Measurements from ENCODE around the gene ENHO. TPM values are rescaled to one million over a fixed set of nuclear protein-coding genes. Genes with fewer than 3 reads are reported as not detected.
A peak's percentile ranks its signal among the peaks of the same experiment; 100 is the strongest.

ENHO gene
- total RNA-seq (2014; rRNA removed; shearing (Covaris generic)) = not detected in 2 replicates

- H3K27ac ChIP-seq = no peak within 1 kb of the TSS
- H3K4me3 ChIP-seq = peak within 1 kb of the TSS; percentile 12; the same call in 1 of the 2 replicates
- DNase-seq (ENCODE audit: low read depth in 1 of 2, low spot score in 2 of 2) = peak; percentile 63 to 69
- no peaks in the 10 kb centered on the region; the same call in 1 of the 2 replicates for H3K4me1 ChIP-seq (replicated peaks)
- no peaks in the 10 kb centered on the region for H3K9me3 ChIP-seq (replicated peaks)
- peaks cover 5% of the 10 kb centered on the region; the same call in 1 of the 2 replicates for H3K27me3 ChIP-seq (replicated peaks)
- H3K36me3 ChIP-seq = no peaks in the 10 kb centered on the region
Measured at GRCh38 chr9:34522971-34523797, at the start of gene ENHO. Gene ENHO (minus strand): TSS chr9:34522990. CDS start chr9:34521695, 1,295 bp downstream.

- DNase-seq (ENCODE audit: low read depth in 1 of 2, low spot score in 2 of 2) = no peak
- no peaks in the 10 kb centered on the region for H3K36me3 ChIP-seq
- H3K4me1 ChIP-seq (replicated peaks) = no peaks in the 10 kb centered on the region
- H3K27me3 ChIP-seq (replicated peaks) = no peaks in the 10 kb centered on the region
- no peaks in the 10 kb centered on the region for H3K9me3 ChIP-seq (replicated peaks)
- H3K27ac ChIP-seq = no peak overlapping the region
- H3K4me3 ChIP-seq = no peak overlapping the region
Measured at GRCh38 chr9:34572092-34572491, 49.3 kb upstream of the ENHO start.

- no peak for DNase-seq (ENCODE audit: low read depth in 1 of 2, low spot score in 2 of 2)
- Histone ChIP-seq H3K4me1 (replicated peaks) (no peaks in the 10 kb centered on the region), H3K27me3 (replicated peaks) (no peaks in the 10 kb centered on the region)
Measured at GRCh38 chr9:34571481-34571810, 48.7 kb upstream of the ENHO start.

GRCh38 chr9:34570809-34571480 is 48.2 kb upstream of the ENHO start:
- no peaks in the 10 kb centered on the region for H3K36me3 ChIP-seq
- no peaks in the 10 kb centered on the region for H3K9me3 ChIP-seq (replicated peaks)
- no peak overlapping the region for H3K27ac ChIP-seq
- no peaks in the 10 kb centered on the region for H3K4me1 ChIP-seq (replicated peaks)
- no peak overlapping the region for H3K4me3 ChIP-seq
- no peaks in the 10 kb centered on the region for H3K27me3 ChIP-seq (replicated peaks)
- no peak for DNase-seq (ENCODE audit: low read depth in 1 of 2, low spot score in 2 of 2)

More at GRCh38 chr9:34571481-34571810, 48.7 kb upstream of the ENHO start:
- H3K36me3 ChIP-seq = no peaks in the 10 kb centered on the region
- H3K4me3 ChIP-seq = no peak overlapping the region
- H3K27ac ChIP-seq = no peak overlapping the region
- no peaks in the 10 kb centered on the region for H3K9me3 ChIP-seq (replicated peaks)

- Histone ChIP-seq H3K27me3 (replicated peaks) (no peaks in the 10 kb centered on the region), H3K4me3 (no peak overlapping the region), H3K4me1 (replicated peaks) (no peaks in the 10 kb centered on the region), H3K36me3 (no peaks in the 10 kb centered on the region), H3K27ac (no peak overlapping the region), H3K9me3 (replicated peaks) (no peaks in the 10 kb centered on the region)
- DNase-seq (ENCODE audit: low read depth in 1 of 2, low spot score in 2 of 2) = no peak
Measured at GRCh38 chr9:34570376-34570775, 47.6 kb upstream of the ENHO start.

- Histone ChIP-seq H3K4me3 (no peak overlapping the region), H3K4me1 (replicated peaks) (no peaks in the 10 kb centered on the region), H3K9me3 (replicated peaks) (no peaks in the 10 kb centered on the region), H3K27me3 (replicated peaks) (no peaks in the 10 kb centered on the region), H3K27ac (no peak overlapping the region), H3K36me3 (no peaks in the 10 kb centered on the region)
- no peak for DNase-seq (ENCODE audit: low read depth in 1 of 2, low spot score in 2 of 2)
Measured at GRCh38 chr9:34568774-34569173, 46.0 kb upstream of the ENHO start.

GRCh38 chr9:34568133-34568532 is 45.3 kb upstream of the ENHO start:
- H3K9me3 ChIP-seq (replicated peaks) = no peaks in the 10 kb centered on the region
- no peaks in the 10 kb centered on the region for H3K4me1 ChIP-seq (replicated peaks)
- no peak overlapping the region for H3K27ac ChIP-seq
- no peaks in the 10 kb centered on the region for H3K27me3 ChIP-seq (replicated peaks)
- H3K4me3 ChIP-seq = no peak overlapping the region
- no peak for DNase-seq (ENCODE audit: low read depth in 1 of 2, low spot score in 2 of 2)
- H3K36me3 ChIP-seq = no peaks in the 10 kb centered on the region

GRCh38 chr9:34566972-34567371 is 44.2 kb upstream of the ENHO start:
- H3K9me3 ChIP-seq (replicated peaks) = no peaks in the 10 kb centered on the region
- no peaks in the 10 kb centered on the region for H3K4me1 ChIP-seq (replicated peaks)
- no peak overlapping the region for H3K27ac ChIP-seq
- H3K36me3 ChIP-seq = no peaks in the 10 kb centered on the region
- no peak for DNase-seq (ENCODE audit: low read depth in 1 of 2, low spot score in 2 of 2)
- no peak overlapping the region for H3K4me3 ChIP-seq
- no peaks in the 10 kb centered on the region for H3K27me3 ChIP-seq (replicated peaks)

- Histone ChIP-seq H3K4me3 (no peak overlapping the region), H3K9me3 (replicated peaks) (no peaks in the 10 kb centered on the region), H3K27ac (no peak overlapping the region), H3K27me3 (replicated peaks) (no peaks in the 10 kb centered on the region), H3K4me1 (replicated peaks) (no peaks in the 10 kb centered on the region), H3K36me3 (no peaks in the 10 kb centered on the region)
- no peak for DNase-seq (ENCODE audit: low read depth in 1 of 2, low spot score in 2 of 2)
Measured at GRCh38 chr9:34566322-34566721, 43.5 kb upstream of the ENHO start.

GRCh38 chr9:34565856-34566255 is 43.1 kb upstream of the ENHO start:
- H3K27me3 ChIP-seq (replicated peaks) = no peaks in the 10 kb centered on the region
- no peaks in the 10 kb centered on the region for H3K4me1 ChIP-seq (replicated peaks)
- H3K4me3 ChIP-seq = no peak overlapping the region
- no peaks in the 10 kb centered on the region for H3K9me3 ChIP-seq (replicated peaks)
- no peaks in the 10 kb centered on the region for H3K36me3 ChIP-seq
- no peak overlapping the region for H3K27ac ChIP-seq
- DNase-seq (ENCODE audit: low read depth in 1 of 2, low spot score in 2 of 2) = no peak

GRCh38 chr9:34564617-34565016 is 41.8 kb upstream of the ENHO start:
- Histone ChIP-seq H3K4me1 (replicated peaks) (no peaks in the 10 kb centered on the region), H3K36me3 (no peaks in the 10 kb centered on the region), H3K9me3 (replicated peaks) (no peaks in the 10 kb centered on the region), H3K27me3 (replicated peaks) (no peaks in the 10 kb centered on the region), H3K27ac (no peak overlapping the region), H3K4me3 (no peak overlapping the region)
- no peak for DNase-seq (ENCODE audit: low read depth in 1 of 2, low spot score in 2 of 2)

- H3K9me3 ChIP-seq (replicated peaks) = no peaks in the 10 kb centered on the region
- no peaks in the 10 kb centered on the region for H3K36me3 ChIP-seq
- no peaks in the 10 kb centered on the region for H3K4me1 ChIP-seq (replicated peaks)
- DNase-seq (ENCODE audit: low read depth in 1 of 2, low spot score in 2 of 2) = no peak
- no peaks in the 10 kb centered on the region for H3K27me3 ChIP-seq (replicated peaks)
- H3K27ac ChIP-seq = no peak overlapping the region
- no peak overlapping the region for H3K4me3 ChIP-seq
Measured at GRCh38 chr9:34563262-34563661, 40.5 kb upstream of the ENHO start.

- DNase-seq (ENCODE audit: low read depth in 1 of 2, low spot score in 2 of 2) = no peak
- no peaks in the 10 kb centered on the region for H3K36me3 ChIP-seq
- no peaks in the 10 kb centered on the region for H3K9me3 ChIP-seq (replicated peaks)
- H3K27ac ChIP-seq = no peak overlapping the region
- no peaks in the 10 kb centered on the region for H3K27me3 ChIP-seq (replicated peaks)
- no peak overlapping the region for H3K4me3 ChIP-seq
- H3K4me1 ChIP-seq (replicated peaks) = no peaks in the 10 kb centered on the region
Measured at GRCh38 chr9:34562135-34562745, 39.5 kb upstream of the ENHO start.

GRCh38 chr9:34560599-34561214 is 37.9 kb upstream of the ENHO start:
- H3K4me3 ChIP-seq = no peak overlapping the region
- no peak for DNase-seq (ENCODE audit: low read depth in 1 of 2, low spot score in 2 of 2)
- H3K36me3 ChIP-seq = no peaks in the 10 kb centered on the region
- no peak overlapping the region for H3K27ac ChIP-seq
- no peaks in the 10 kb centered on the region for H3K9me3 ChIP-seq (replicated peaks)
- no peaks in the 10 kb centered on the region for H3K4me1 ChIP-seq (replicated peaks)
- no peaks in the 10 kb centered on the region for H3K27me3 ChIP-seq (replicated peaks)

Measured in SJSA1 (cell line).